H9 (cell line): Measurements from ENCODE around the gene CNOT4. TPM values are rescaled to one million over a fixed set of nuclear protein-coding genes. Genes with fewer than 3 reads are reported as not detected.

Source experiments
- DNase-seq: peaks from one replicate; pipeline ENCODE4 v3.0.0-alpha.2; 2017
- H2AFZ ChIP-seq: one replicate; pipeline ENCODE4 v1.6.1; 2013; ENCODE audit warnings: mild to moderate bottlenecking, low read length, control low read depth, moderate library complexity
- H2AK5ac ChIP-seq: 2 replicates; pipeline ENCODE4 v1.6.1; 2013; ENCODE audit warnings: low read length, control low read depth, mixed read lengths; ENCODE audit not compliant: insufficient read length
- H2BK120ac ChIP-seq: one replicate; pipeline ENCODE4 v1.6.1; 2013; ENCODE audit warnings: low read depth, mild to moderate bottlenecking, low read length, control low read depth, inconsistent platforms; ENCODE audit not compliant: poor library complexity, severe bottlenecking
- H2BK12ac ChIP-seq: 2 replicates; pipeline ENCODE4 v1.6.1; 2013; ENCODE audit warnings: low read length, control low read depth, mixed read lengths, low read depth; ENCODE audit not compliant: insufficient read length
- H2BK15ac ChIP-seq: 2 replicates; pipeline ENCODE4 v1.6.1; 2013; ENCODE audit warnings: low read depth, low read length, control low read depth
- H2BK20ac ChIP-seq: one replicate; pipeline ENCODE4 v1.6.1; 2013; ENCODE audit warnings: low read depth, mild to moderate bottlenecking, low read length, control low read depth, inconsistent platforms; ENCODE audit not compliant: poor library complexity, severe bottlenecking
- H2BK5ac ChIP-seq: 2 replicates; pipeline ENCODE4 v1.6.1; 2013; ENCODE audit warnings: low read length, control low read depth, mixed read lengths; ENCODE audit not compliant: insufficient read length
- H3K14ac ChIP-seq: 2 replicates; pipeline ENCODE4 v1.6.1; 2013; ENCODE audit warnings: low read length, control low read depth; ENCODE audit not compliant: insufficient read depth
- H3K18ac ChIP-seq: 2 replicates; pipeline ENCODE4 v1.6.1; 2013; ENCODE audit warnings: low read depth, mild to moderate bottlenecking, mixed read lengths, low read length, control low read depth; ENCODE audit not compliant: insufficient read length
- H3K23ac ChIP-seq: 2 replicates; pipeline ENCODE4 v1.6.1; 2013; ENCODE audit warnings: low read length, control low read depth, mixed read lengths, low read depth; ENCODE audit not compliant: insufficient read length
- H3K23me2 ChIP-seq: 2 replicates; pipeline ENCODE4 v1.6.1; 2013; ENCODE audit warnings: low read depth, mild to moderate bottlenecking, mixed read lengths, low read length, control low read depth; ENCODE audit not compliant: insufficient read length, poor library complexity, severe bottlenecking
- H3K27ac ChIP-seq: 2 replicates; pipeline ENCODE4 v1.5.1; 2013; ENCODE audit warnings: low read length, control low read depth, mixed read lengths, low read depth; ENCODE audit not compliant: insufficient read length
- H3K27me3 ChIP-seq: 2 replicates; pipeline ENCODE4 v1.6.1; 2013; ENCODE audit warnings: low read length, control low read depth, inconsistent platforms; ENCODE audit not compliant: insufficient read depth
- H3K4ac ChIP-seq: 2 replicates; pipeline ENCODE4 v1.6.1; 2013; ENCODE audit warnings: low read depth, mild to moderate bottlenecking, control low read depth, inconsistent platforms, low read length, moderate library complexity
- H3K4me1 ChIP-seq: 2 replicates; pipeline ENCODE4 v1.6.1; 2013; ENCODE audit warnings: low read length, control low read depth, inconsistent platforms; ENCODE audit not compliant: insufficient read depth
- H3K4me2 ChIP-seq: 2 replicates; pipeline ENCODE4 v1.6.1; 2013; ENCODE audit warnings: low read length, control low read depth, mixed read lengths; ENCODE audit not compliant: insufficient read length, insufficient read depth
- H3K56ac ChIP-seq: 2 replicates; pipeline ENCODE4 v1.6.1; 2013; ENCODE audit warnings: low read depth, mild to moderate bottlenecking, mixed read lengths, low read length, control low read depth; ENCODE audit not compliant: insufficient read length
- H3K79me1 ChIP-seq: 2 replicates; pipeline ENCODE4 v1.6.1; 2013; ENCODE audit warnings: low read depth, mild to moderate bottlenecking, moderate library complexity, low read length, control low read depth, inconsistent platforms; ENCODE audit not compliant: insufficient read depth, poor library complexity, severe bottlenecking
- H3K79me2 ChIP-seq: 2 replicates; pipeline ENCODE4 v1.6.1; 2013; ENCODE audit warnings: low read length, control low read depth, inconsistent platforms; ENCODE audit not compliant: insufficient read depth
- H3K9ac ChIP-seq: 2 replicates; pipeline ENCODE4 v1.6.1; 2013; ENCODE audit warnings: low read length, control low read depth, mixed read lengths; ENCODE audit not compliant: insufficient read length; ENCODE audit errors: extremely low read depth
- H3K9me3 ChIP-seq: one replicate; pipeline ENCODE4 v1.6.1; 2013; ENCODE audit warnings: low read depth, low read length, inconsistent platforms; ENCODE audit not compliant: control insufficient read depth
- H3T11ph ChIP-seq: one replicate; pipeline ENCODE4 v1.6.1; 2013; ENCODE audit warnings: mild to moderate bottlenecking, low read length, control low read depth, inconsistent platforms
- H4K20me1 ChIP-seq: one replicate; pipeline ENCODE4 v1.6.1; 2013; ENCODE audit not compliant: control insufficient read depth, insufficient read length, insufficient read depth
- H4K5ac ChIP-seq: 2 replicates; pipeline ENCODE4 v1.6.1; 2013; ENCODE audit warnings: low read depth, mild to moderate bottlenecking, mixed read lengths, low read length, control low read depth; ENCODE audit not compliant: insufficient read length
- H4K8ac ChIP-seq: replicated peaks from 2 replicates; pipeline ENCODE4 v1.6.1; 2013; ENCODE audit warnings: low read length, control low read depth, mixed read lengths, low read depth; ENCODE audit not compliant: insufficient read length
- H4K91ac ChIP-seq: 2 replicates; pipeline ENCODE4 v1.6.1; 2013; ENCODE audit warnings: low read depth, mild to moderate bottlenecking, moderate library complexity, mixed read lengths, low read length, control low read depth; ENCODE audit not compliant: insufficient read length
- H3K27ac Mint-ChIP-seq, 3 experiments: 2 replicates in 2 of 3; 3 replicates in 1 of 3; pipeline ENCODE4 v1.8.0; 2020 to 2021; ENCODE audit warnings: mixed read lengths in 3 of 3, mild to moderate bottlenecking in 1 of 3, moderate library complexity in 1 of 3
- H3K27me3 Mint-ChIP-seq: 2 replicates; pipeline ENCODE4 v1.8.0; 2021; ENCODE audit warnings: low read depth, mild to moderate bottlenecking, moderate library complexity, mixed read lengths
- H3K36me3 Mint-ChIP-seq, 3 experiments: 2 replicates in 2 of 3; 3 replicates in 1 of 3; pipeline ENCODE4 v1.8.0; 2020 to 2021; ENCODE audit warnings: low read depth in 3 of 3, mixed read lengths in 3 of 3; ENCODE audit not compliant: insufficient read depth in 1 of 3
- H3K4me1 Mint-ChIP-seq, 2 experiments: 2 replicates each; pipeline ENCODE4 v1.8.0; 2020; ENCODE audit warnings: mixed read lengths in 2 of 2
- H3K4me3 Mint-ChIP-seq, 2 experiments: 2 replicates in 1 of 2; 3 replicates in 1 of 2; pipeline ENCODE4 v1.8.0; 2020 to 2021; ENCODE audit warnings: mild to moderate bottlenecking in 2 of 2, mixed read lengths in 2 of 2, moderate library complexity in 1 of 2
- H3K9me3 Mint-ChIP-seq, 2 experiments: 2 replicates in 1 of 2; 3 replicates in 1 of 2; pipeline ENCODE4 v1.8.0; 2020; ENCODE audit warnings: mild to moderate bottlenecking in 2 of 2, mixed read lengths in 2 of 2, moderate library complexity in 1 of 2
- total RNA-seq: library from RNA; stranded (reverse); gene quantifications from 2 replicates; pipeline ENCODE4 v1.2.1, GENCODE V29; 2021
- TF ChIP-seq, protein P1 (sequence below): fragments of 200-600 bp; sonication (generic); conservative IDR thresholded peaks from 3 replicates; pipeline ENCODE4 v1.8.0; 2021; ENCODE audit warnings: antibody characterized with exemption, mild to moderate bottlenecking

The CNOT4 gene
- total RNA-seq, 1 experiment from 2014 or later: 27.4 TPM

DNA sequence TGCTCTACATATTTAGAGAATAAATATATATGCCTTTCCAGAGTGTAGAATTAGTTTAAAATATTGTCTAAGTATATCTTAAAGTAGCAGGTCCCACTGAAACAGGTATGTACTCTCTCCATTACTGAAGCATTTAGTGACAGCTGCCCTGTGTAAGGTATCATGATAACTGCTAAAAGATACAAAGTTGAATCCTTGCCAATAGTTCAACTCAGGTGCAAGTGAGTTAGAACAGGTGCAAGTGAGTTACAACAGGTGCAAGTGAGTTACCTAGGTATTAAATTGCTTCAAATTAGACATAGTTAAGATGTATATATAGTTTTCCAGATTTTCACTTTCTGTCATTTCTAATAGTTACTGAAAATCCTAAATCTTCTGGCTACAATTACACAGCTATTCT, 119.1 kb downstream of the CNOT4 start:
- no peak overlapping the region for H3K4me2 ChIP-seq
- no peaks in the 10 kb centered on the region for H4K20me1 ChIP-seq
- no peak overlapping the region for H2AK5ac ChIP-seq
- H3K79me2 ChIP-seq: no peaks in the 10 kb centered on the region
- peaks cover 4% of the 10 kb centered on the region; the same call in 1 of the 2 replicates for H3K4me1 ChIP-seq
- peaks cover 15 to 23% of the 10 kb centered on the region in 2 experiments for H3K4me1 Mint-ChIP-seq
- H3K27me3 ChIP-seq: no peaks in the 10 kb centered on the region
- H3K18ac ChIP-seq: no peak overlapping the region
- H3K9ac ChIP-seq: no peak overlapping the region
- H3K27me3 Mint-ChIP-seq: no peaks in the 10 kb centered on the region
- no peak overlapping the region for H3K27ac Mint-ChIP-seq
- no peak overlapping the region for H3T11ph ChIP-seq
- no peaks in the 10 kb centered on the region for H3K79me1 ChIP-seq
- H3K56ac ChIP-seq: no peak overlapping the region
- TF ChIP-seq, protein P1, sequence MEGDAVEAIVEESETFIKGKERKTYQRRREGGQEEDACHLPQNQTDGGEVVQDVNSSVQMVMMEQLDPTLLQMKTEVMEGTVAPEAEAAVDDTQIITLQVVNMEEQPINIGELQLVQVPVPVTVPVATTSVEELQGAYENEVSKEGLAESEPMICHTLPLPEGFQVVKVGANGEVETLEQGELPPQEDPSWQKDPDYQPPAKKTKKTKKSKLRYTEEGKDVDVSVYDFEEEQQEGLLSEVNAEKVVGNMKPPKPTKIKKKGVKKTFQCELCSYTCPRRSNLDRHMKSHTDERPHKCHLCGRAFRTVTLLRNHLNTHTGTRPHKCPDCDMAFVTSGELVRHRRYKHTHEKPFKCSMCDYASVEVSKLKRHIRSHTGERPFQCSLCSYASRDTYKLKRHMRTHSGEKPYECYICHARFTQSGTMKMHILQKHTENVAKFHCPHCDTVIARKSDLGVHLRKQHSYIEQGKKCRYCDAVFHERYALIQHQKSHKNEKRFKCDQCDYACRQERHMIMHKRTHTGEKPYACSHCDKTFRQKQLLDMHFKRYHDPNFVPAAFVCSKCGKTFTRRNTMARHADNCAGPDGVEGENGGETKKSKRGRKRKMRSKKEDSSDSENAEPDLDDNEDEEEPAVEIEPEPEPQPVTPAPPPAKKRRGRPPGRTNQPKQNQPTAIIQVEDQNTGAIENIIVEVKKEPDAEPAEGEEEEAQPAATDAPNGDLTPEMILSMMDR: no peak
- H4K91ac ChIP-seq: no peak overlapping the region
- H4K8ac ChIP-seq: no peak overlapping the region
- no peak overlapping the region for H2BK12ac ChIP-seq
- no peak overlapping the region for H2AFZ ChIP-seq
- H3K9me3 ChIP-seq: no peaks in the 10 kb centered on the region
- no peak overlapping the region for H3K23ac ChIP-seq
- H3K27ac ChIP-seq: no peak overlapping the region
- DNase-seq: no peak
- H3K4me3 Mint-ChIP-seq: no peak overlapping the region
- no peak overlapping the region for H2BK15ac ChIP-seq
- H2BK5ac ChIP-seq: no peak overlapping the region
- H3K23me2 ChIP-seq: no peaks in the 10 kb centered on the region
- no peak overlapping the region for H3K14ac ChIP-seq
- peaks cover 2 to 11% (median 10%) of the 10 kb centered on the region in 3 experiments; a peak in 6 of 7 replicates for H3K36me3 Mint-ChIP-seq
- no peak overlapping the region for H2BK120ac ChIP-seq
- H4K5ac ChIP-seq: no peak overlapping the region
- no peaks in the 10 kb centered on the region for H3K9me3 Mint-ChIP-seq
- no peak overlapping the region for H3K4ac ChIP-seq
- H2BK20ac ChIP-seq: no peak overlapping the region
